GM18861 (cell line): Measurements from ENCODE around the gene PDGFC.

Experiments used
- ATAC-seq: cut with Tn5 transposase; IDR thresholded peaks from one replicate; pipeline ENCODE4 v1.9.1; 2021; ENCODE audit not compliant: unreplicated experiment

PDGFC gene, protein sequence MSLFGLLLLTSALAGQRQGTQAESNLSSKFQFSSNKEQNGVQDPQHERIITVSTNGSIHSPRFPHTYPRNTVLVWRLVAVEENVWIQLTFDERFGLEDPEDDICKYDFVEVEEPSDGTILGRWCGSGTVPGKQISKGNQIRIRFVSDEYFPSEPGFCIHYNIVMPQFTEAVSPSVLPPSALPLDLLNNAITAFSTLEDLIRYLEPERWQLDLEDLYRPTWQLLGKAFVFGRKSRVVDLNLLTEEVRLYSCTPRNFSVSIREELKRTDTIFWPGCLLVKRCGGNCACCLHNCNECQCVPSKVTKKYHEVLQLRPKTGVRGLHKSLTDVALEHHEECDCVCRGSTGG

GRCh38 chr4:156971676-156972378, at the start of gene PDGFC:
Gene PDGFC (minus strand): TSS chr4:156971799. CDS start chr4:156970903, 896 bp downstream.
- no peak for ATAC-seq

GRCh38 chr4:157020882-157021281, 49.3 kb upstream of the PDGFC start:
- no peak for ATAC-seq

DNA sequence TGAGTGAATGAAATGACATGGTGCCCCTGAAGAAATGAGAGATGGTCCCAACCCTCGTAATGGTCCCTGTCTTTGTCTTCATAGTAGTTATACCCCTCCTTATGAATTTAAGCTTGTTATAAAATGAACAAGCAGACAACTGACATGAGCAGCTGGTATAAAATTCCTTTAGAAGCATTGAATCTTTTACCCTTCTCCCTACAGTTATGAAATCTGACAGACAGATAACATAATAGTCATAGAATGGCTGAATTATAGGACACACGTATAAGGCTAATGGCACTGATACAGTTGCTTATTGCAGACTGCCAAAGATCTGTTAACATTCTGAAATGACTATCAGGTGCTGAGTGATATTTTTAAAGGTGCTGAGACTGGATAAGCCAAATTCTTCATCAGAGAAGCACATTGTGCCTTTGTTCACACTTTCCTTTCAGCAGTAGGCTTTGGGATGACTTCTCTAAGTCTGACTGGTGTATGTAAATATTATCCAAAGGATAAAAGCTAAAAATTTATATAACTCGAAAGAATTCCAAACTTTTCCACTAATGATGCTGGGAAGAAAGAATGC, 47.4 kb upstream of the PDGFC start:
- ATAC-seq = no peak

DNA sequence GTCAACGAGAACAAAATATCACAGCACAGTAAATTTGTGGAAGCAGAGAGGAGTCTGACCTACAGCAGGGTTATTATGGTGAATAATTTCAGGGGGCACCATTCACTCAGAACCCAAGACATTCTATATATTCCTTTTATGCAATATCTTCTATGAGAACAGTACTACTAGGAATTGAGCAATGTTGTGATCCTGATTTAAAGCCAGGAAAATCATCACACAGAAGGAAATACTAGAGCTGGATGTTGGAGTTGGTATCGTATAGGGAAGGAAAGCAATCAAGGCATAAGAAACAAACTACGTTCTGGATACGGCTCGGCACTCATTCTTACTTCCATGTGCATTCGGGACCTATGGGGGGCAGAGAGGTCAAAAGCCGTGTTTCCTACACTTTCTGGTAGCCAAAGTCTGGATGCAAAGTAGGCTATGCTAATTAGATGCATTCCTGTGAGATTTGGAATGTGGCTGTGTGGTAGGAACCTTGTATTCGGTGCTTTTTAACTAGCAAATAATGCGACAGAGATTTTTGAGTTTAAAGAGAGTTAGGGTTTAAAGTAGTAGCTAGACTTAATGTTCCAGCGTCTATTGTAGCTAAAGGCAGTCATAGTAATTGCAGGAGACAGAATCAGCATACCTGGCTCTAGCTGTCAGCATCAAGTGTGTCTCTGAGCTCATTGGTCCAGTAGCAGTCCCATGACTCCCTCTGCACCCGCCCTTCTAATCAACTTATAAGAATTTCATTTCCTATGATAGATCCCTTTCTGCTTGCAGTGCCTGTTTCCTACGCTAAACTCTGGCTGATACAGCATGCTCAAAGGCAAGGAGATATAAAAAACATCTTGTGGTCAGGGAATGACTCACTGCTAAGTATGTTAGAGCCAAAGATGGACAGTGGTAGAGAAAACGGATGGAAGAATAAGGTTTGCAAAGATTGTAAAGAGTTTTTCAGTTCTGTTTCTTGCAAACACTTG, 43.3 kb upstream of the PDGFC start:
- ATAC-seq = no peak

- no peak for ATAC-seq
Measured at GRCh38 chr4:157013656-157014055, 42.1 kb upstream of the PDGFC start.

DNA sequence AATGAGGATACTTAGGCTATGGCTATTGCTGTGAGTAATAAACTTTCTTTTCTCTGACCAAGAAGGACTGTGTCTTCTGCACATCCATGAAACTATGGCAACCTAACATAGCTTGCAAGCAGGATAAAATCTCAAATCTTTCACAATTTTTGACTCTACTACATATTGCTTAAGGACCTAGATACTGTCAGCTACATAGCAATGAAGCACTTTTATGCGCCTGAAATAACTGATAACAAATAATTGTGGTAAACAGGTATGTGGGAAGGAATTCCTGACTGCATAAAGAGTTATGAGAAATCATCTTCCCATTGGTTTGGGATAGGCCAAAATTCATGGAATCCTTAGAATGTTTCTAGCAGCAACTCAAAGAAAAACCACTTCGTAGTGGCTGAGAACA, 41.2 kb upstream of the PDGFC start:
- no peak for ATAC-seq

- no peak for ATAC-seq
Measured at GRCh38 chr4:157012296-157012695, 40.7 kb upstream of the PDGFC start.

GRCh38 chr4:157010630-157011029, 39.0 kb upstream of the PDGFC start:
- no peak for ATAC-seq

- ATAC-seq = no peak
Measured at GRCh38 chr4:157005831-157006230, 34.2 kb upstream of the PDGFC start.

DNA sequence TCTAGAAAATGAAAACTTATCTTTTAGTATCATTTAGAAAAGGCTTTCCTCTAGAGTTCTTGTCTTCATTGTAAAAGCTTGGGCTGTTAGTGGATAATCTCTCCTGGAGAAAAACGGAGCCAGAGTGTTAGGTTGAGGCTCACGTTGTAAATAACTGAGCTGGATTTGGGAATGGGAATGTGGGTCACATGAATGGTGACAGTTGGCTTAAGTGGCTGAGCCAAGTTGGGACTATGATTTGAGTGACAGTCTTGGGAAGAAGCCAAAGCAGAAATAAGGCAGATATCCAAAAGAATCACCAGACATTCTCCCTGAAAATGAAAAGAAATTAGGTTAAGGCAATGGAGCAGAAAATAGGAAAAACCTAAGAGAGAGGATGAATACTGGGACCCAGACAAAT, 33.6 kb upstream of the PDGFC start:
- no peak for ATAC-seq

- ATAC-seq = no peak
Measured at GRCh38 chr4:157004279-157005161, 32.9 kb upstream of the PDGFC start.

GRCh38 chr4:156999175-156999517, 27.5 kb upstream of the PDGFC start:
- no peak for ATAC-seq

DNA sequence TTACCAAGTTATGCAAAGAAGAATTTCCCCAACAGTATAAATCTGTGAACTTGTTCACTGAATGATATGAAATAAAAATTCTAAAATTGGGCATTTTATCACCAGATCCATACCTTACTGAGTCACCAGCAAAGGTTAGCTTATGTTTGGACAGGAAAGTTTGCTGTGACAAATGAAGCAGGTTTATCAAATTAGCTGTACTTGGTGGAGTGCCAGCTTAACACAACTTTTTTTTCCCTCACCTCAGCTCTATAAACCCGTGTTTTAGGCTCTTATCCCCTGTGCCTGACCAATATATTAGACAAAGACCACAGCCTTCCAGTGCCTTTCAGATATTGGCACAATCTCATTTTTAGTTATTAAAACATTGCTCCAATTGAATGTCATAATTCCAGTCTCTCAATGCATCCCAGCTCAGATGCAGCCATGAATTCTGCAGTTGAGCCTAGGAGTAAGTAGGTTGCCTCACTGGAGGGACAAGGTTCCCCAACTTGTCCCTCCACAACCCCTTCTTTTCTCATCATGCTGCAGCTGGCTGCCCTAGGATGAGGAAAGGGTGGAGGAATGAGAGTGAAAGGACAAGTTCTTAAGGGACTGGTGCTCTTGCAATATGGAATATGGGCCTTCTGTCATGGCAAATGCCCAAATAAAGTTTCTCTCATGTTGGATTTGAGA, 27.0 kb upstream of the PDGFC start:
- no peak for ATAC-seq

DNA sequence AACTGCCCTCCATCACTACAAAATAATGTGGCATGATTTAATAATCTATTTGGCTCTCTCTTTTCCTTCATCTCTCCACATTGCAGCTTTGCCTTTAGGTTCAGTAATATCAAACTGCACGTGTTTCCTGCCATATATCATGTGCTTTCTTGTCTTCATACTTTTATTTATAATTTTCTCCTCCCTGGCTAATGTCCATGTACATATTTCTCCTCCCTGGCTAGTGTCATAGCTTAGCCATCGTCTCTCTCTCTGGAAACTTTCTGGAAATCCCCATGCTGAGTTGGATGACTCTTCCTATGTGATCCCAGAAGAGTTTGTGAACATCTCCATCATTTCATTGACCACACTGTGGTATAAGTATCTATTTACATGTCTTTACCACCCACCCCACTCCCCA, 21.3 kb upstream of the PDGFC start:
- ATAC-seq = no peak

DNA sequence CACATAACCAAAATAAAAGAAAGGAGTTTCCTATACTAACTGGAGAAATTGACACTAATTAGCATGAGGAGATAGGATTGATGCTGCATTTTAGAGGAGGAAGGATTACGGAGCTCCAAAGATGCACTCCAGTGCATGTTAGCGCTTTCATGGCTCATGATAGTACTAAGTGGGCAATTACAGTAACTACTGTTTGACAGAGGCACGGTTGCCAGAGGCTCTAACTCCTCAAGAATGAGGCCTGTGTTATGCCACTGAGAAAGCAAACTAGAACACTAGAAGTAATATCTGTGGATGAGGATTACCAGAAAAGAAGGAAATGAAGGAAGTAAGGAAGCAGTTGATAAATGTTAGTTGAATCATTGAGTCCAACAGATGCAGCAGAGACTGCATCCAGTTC, 19.6 kb upstream of the PDGFC start:
- ATAC-seq = no peak

GRCh38 chr4:156983366-156983765, 11.8 kb upstream of the PDGFC start:
- no peak for ATAC-seq

DNA sequence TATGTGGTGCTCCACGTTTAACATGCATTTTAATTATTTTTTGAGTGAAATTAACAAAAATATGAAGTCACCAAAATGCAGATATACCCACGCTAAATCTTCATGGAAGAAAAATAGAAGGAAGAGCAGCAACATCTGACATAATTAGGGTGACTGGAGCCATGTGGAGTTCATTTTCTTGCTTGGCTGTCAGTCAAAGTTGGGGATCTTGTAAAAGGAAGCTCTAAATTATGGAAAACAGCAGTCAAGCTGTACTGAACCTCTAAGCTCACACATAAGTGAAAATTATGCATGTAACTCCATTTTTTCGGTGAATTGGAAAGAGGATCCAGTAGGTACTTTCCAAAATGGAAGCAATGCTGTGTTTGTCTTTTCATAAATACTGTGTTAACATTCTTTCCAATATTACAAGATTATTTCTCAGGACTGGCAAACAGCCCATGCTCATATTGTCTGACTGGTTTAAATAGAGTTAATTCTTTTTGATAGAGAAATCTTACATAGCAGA, 9.7 kb upstream of the PDGFC start:
- no peak for ATAC-seq

- ATAC-seq = no peak
Measured at GRCh38 chr4:156977435-156978160, 6.0 kb upstream of the PDGFC start.

- no peak for ATAC-seq
Measured at GRCh38 chr4:156976147-156976546, 4.5 kb upstream of the PDGFC start.
